ENCODE data around the gene PDIK1L.

The PDIK1L gene

GRCh38 chr1:26111530-26112406, at the start of gene PDIK1L:
Gene PDIK1L (plus strand): TSS chr1:26111824. CDS start chr1:26114309, 2,485 bp downstream.
- peak; percentile 98 for DNase-seq

- no peak for DNase-seq
Observed at GRCh38 chr1:26064553-26064952, 47.1 kb upstream of the PDIK1L start.

DNA sequence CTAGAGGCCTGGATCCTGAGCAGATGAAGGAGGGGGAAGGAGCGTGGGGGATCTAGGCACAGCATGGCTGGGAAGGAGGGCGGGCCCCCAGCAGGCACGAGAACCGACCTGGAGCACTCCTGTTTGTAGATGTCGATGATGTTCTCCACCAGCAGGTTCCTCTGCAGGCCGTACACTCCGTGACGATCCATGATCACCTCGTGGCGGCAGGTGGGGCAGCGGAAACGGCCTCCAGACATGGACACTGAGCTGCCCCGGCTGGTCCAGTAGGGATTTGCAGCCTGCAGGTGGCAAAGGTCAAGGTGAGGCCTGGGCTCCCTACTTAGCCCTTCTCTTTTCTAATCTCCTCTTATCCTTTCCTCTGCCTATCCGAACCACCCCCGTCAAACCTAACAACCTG, 45.5 kb upstream of the PDIK1L start:
- DNase-seq, result no peak

DNA sequence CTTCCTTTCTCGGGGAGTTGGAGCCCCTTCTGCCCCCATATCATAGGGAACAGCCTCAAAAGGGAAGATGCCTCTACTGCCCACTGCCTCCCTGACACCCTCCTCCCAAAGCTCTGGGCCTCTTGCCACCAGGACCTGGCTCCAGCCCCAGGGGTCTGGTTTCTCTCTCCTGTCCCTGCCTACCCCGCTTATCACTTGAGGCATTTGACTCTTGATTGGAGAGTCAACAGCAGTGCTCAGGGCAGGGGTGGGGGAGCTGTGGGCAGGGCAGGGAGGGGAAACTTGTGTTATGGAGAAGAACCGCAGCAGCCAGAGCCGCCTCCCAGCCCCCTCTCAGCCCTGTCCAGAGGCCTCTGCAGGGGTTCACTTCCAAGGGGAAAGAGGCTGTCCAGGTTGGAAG, 44.8 kb upstream of the PDIK1L start:
- no peak for DNase-seq

DNA sequence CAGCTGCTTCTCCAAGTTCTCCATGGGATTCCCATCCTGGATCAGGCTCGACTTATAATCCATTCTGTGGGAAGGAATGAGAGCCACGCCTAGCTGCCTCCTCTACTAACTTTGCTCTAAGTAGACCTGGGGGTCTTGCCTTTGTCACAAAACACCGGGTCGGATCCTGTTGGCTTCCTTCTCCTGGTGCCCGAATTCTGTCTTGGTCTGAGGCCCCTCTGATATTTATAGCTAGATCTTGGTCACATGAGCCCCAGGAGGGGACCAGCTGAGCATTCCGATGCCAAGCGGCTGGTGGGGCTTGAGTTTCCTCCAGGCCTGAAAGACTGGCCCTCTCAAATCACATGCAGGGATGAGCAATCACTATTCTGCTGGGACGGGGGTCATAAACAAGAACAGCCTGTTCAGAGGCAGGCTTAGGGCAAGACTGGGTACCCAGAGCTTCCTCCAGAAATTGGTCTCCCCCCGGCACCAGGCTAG, 44.2 kb upstream of the PDIK1L start, which contains the start of gene TRIM63:
Gene TRIM63 (minus strand): TSS at position 199 of the 480 bp plus-strand sequence. CDS start 136 bp downstream, at position 63.
- DNase-seq, result no peak

- DNase-seq, result no peak
Observed at GRCh38 chr1:26069941-26070295, 41.7 kb upstream of the PDIK1L start.

DNA sequence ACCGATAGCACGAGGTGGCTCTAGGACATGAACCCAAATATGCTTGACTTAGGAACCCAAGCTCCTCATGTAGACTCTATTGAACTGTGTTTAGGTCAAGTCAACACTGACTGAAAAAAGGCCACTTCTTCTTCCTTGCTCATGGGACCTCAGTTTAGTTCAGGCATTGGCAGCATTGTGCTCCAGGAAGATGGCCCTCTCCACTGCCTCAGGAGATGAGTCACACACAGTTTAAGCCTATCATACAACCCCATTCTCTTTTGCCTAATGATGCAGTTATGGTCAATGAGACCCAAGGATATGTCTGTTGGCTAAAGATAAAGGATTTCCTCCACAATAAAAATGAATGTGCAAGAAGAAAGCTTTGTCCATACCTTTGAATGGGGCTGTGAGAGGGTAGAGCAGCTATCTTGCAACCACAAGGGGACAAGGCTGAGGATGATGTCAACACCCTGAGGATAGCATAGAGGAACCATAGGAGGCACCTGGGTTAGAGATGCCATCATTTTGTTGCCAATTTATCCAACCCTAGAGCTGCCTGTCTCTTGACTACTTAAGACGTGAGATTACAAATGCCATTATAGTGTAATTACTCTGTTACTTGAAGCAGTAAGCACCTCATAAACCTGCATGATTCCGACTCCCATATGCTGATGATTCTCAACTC, 41.2 kb upstream of the PDIK1L start:
- no peak for DNase-seq

- DNase-seq, result no peak
Observed at GRCh38 chr1:26070963-26071342, 40.7 kb upstream of the PDIK1L start.

- no peak for DNase-seq
Observed at GRCh38 chr1:26072305-26072704, 39.3 kb upstream of the PDIK1L start.

DNA sequence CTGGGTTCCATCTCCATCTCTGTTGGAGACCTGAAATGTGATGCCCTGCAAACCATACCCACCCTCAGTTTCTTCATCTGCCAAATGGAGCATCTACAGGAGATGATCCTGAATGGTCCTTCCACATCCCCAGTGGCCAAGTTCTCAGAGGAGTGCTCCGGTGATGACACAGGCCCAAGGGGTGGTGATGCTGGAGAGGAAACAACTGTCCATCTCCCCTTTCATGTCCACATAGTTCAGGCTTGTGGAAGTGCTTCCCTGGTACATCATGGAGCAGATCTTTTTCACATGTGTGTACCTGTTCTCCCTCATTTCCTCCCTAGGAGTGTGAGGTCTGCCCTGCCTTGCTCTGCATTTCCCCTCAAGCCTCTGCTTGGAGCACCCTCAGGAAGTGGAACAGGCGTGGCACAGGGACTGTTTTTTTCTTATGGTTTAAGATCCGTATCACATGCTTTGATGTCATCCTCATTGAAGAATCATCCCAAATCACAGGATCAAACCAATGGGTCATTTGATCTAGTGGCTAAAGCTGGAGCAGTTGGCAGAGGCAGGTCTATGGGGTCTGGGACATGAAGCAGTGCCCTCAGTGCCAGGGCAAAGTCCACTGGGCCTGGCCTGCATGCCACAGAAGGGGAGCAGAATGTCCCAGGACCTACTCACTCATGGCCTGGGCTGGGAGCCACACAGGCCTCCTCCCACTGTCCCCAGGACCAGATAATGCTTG, 36.0 kb upstream of the PDIK1L start:
- DNase-seq, result no peak

DNA sequence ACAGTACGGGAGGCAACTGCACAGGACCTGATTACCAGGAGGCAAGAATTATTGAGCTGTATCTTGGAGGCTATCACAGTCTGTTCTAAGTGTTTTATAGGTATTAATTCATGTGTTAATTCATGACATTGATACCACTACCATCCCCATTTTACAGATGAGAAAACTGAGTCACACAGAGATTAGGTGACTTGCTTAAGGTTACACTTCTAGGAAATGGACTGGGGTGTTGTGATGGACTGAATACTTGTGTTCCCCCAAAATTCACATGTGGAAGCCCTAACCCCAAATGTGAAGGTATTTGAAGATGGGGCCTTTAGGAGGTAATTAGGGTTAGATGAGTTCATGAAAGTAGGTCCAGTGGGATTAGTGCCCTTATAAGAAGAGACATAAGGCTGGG, 34.1 kb upstream of the PDIK1L start:
- DNase-seq, result no peak

DNA sequence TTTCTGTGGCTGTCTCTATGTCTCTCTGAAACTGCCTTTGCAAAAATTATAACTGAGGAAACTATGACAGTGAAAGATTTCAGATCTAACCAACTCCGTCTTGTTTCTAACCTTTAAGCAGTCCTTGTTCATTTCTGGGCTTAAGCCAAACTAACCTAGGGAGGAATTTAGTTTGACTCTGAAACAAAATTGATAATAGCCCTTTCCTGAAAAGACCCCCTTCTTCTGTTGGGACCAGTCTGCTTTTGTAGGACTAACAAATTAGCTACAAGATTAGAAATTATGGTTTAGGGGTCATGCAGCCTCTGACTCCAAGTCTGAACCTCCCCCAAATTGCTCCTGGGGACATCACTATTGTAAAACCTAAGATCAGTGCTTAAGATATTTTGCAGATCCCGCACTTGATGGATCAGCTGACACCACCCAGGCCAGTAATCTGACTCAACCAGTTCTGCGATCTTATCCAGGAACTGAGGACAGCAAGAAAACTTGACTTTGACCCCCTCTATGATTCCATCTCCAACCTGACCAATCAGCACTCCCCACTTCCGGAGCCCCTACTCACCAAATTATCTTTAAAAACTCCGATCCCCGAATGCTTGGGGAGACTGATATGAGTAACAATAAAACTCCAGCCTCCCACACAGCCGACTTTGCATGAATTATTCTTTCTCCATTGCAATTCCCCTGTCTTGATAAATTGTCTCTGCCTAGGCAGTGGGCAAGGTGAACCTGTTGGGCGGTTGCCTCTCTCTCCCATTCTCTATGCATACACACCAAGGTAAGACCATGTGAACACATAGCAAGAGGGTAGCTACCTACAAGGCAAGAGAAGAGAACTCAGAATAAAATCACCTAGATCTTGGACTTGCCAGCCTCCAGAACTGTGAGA, 33.1 kb upstream of the PDIK1L start:
- DNase-seq, result no peak

DNA sequence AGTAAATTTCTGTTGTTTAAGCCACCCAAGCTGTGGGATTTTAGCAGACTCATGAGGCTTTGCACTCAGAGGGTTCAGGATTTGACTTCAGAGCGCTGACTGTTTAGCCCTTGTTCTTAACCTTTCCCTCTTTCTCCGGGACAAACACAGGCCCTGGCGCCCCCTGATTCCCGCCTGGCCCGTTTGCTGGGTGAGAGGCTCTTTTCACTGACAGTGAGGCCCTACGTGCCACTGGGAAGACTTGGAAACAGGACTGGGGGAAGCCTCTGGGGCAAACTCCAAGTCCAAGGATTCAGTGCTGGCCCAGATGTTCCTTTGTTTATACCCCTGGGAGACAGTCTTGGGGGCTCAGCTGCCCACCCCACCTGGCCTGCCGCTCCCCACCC, 32.5 kb upstream of the PDIK1L start:
- no peak for DNase-seq

DNA sequence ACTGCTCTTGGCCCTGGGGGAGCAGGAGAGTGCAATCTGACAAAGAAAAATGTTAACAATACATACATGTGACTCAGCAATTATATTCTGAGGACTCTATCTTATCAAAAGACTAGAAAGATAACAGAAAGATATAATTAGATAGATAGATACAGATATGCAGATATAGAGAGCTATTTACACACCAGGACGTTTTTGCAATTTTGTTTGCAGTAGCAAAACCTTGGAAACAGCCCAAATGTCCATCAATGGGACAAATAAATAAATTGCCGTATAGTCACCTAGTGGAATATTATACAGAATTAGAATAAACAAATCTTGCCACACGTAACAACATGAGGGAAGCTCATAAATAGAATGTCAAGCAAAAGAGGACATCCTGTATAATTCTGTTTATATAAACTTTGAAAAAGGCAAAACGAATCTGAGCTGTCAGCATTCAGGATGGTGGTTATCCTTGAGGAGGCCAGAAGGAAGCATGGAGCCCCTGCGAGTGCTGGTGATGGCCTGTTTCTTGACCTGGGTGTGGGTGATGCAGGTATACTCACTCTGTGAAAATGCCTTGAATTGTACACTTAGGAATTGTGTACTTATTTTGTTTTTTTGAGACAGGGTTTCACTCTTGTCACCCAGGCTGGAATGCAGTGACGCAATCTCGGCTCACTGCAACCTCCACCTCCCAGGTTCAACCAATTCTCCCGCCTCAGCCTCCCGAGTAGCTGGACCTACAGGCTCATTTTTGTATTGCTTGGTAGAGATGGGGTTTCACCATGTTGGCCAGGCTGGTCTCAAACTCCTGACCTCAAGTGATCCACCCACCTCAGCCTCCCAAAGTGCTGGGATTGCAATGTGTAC, 31.4 kb upstream of the PDIK1L start:
- DNase-seq, result no peak

- no peak for DNase-seq
Observed at GRCh38 chr1:26081267-26082019, 30.2 kb upstream of the PDIK1L start.

DNA sequence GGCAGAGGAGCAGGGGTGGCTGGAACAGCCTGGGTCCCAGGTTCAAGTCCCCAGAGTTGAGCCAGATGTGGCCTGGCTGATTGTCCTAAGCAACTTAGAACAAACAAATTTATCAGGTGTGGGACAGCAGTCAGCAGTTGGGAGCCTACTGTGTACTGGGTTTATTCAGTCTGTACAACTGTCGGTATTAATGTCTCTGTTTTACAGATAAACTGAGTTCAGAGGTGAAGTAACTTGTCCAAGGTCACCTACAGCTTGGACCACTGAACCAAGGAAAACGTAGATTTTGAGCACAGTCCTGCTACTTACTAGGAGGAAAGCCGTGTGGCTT, 29.6 kb upstream of the PDIK1L start:
- no peak for DNase-seq

- DNase-seq, result no peak
Observed at GRCh38 chr1:26083208-26083607, 28.4 kb upstream of the PDIK1L start.

GRCh38 chr1:26084091-26084561, 27.5 kb upstream of the PDIK1L start:
- DNase-seq, result no peak

GRCh38 chr1:26084844-26085243, 26.8 kb upstream of the PDIK1L start:
- DNase-seq, result no peak

- DNase-seq, result no peak
Observed at GRCh38 chr1:26089125-26089524, 22.5 kb upstream of the PDIK1L start.

GRCh38 chr1:26090893-26091292, 20.7 kb upstream of the PDIK1L start:
- no peak for DNase-seq
